GM21526 (cell line): ENCODE data around the gene LRTM2.

Source experiments
- ATAC-seq: cut with Tn5 transposase; IDR thresholded peaks from one replicate; pipeline ENCODE4 v1.9.1; 2021; ENCODE audit warnings: moderate library complexity; ENCODE audit not compliant: unreplicated experiment, low FRiP score

Gene LRTM2

GRCh38 chr12:1839956-1840951, 19.9 kb downstream of the LRTM2 start:
- no peak for ATAC-seq

DNA sequence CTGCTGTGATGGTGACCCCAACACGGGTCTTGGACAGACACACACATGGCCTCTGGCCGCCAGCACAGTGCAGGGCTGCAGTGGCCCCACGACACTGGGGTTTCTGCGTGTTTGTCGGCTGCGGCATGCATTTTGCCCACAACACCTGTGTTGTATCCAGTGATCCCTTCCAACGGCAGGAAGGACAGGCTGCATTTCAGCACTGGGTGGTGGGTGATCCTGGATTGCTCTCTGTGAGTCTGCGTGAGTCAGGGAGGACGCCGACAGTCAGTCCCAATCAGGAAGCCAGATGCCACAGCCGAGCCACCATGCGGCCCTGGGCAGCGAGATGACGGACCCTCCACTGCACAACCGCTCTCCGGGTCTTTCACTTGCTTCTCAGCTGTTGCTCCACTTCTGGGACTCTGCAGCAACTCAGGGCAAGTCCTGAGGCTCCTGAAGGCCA, 20.6 kb downstream of the LRTM2 start:
- ATAC-seq: no peak

GRCh38 chr12:1841586-1842182, 21.3 kb downstream of the LRTM2 start:
- ATAC-seq: no peak

GRCh38 chr12:1842183-1842904, 22.0 kb downstream of the LRTM2 start:
- ATAC-seq: no peak

GRCh38 chr12:1842905-1843640, 22.7 kb downstream of the LRTM2 start:
- no peak for ATAC-seq

GRCh38 chr12:1843641-1844005, 23.3 kb downstream of the LRTM2 start:
- no peak for ATAC-seq

- no peak for ATAC-seq
Observed at GRCh38 chr12:1844223-1844622, 23.9 kb downstream of the LRTM2 start.

GRCh38 chr12:1844661-1845409, 24.5 kb downstream of the LRTM2 start:
- no peak for ATAC-seq

GRCh38 chr12:1845427-1845826, 25.1 kb downstream of the LRTM2 start:
- no peak for ATAC-seq

DNA sequence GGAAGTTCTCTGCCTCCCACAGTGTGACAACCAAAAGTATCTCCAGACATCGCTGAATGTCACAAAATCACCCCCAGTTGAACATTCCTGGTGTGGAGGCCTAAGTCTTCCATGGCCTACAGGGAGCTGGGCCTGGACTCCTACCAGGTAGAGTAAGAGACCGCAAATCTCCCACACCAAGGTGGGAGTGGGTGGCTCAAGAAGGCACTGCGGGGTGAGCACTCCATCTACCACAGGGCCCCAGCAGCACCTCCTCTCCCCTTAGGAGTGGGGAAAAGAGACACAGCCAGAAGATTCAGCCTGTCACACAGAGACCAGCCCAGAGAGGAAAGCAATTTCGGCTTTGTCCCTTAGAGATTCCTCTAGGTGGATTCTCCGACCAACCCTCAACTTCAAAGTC, 25.5 kb downstream of the LRTM2 start:
- ATAC-seq: no peak

GRCh38 chr12:1846421-1847405, 26.3 kb downstream of the LRTM2 start:
- no peak for ATAC-seq

DNA sequence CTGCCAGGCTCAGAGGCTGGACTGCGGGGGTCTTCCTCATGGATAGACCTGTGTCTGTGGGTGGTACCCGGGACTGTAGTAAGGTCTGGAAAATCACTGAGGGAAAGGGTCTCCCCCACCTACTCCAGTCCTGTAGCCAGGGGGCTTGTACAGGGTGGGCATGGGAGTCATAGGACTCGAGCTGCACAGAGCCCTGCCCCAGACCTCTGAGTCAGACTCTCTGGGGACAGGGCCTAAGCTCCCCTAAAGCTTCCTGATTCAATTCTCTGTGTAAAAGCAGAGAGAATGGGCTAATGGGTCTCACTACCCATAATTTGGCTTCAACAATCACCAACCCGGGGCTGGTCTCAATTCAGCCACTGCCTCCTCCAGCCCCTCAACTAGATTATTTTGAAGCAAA, 27.0 kb downstream of the LRTM2 start:
- ATAC-seq: no peak

- ATAC-seq: no peak
Observed at GRCh38 chr12:1848146-1848545, 27.8 kb downstream of the LRTM2 start.

DNA sequence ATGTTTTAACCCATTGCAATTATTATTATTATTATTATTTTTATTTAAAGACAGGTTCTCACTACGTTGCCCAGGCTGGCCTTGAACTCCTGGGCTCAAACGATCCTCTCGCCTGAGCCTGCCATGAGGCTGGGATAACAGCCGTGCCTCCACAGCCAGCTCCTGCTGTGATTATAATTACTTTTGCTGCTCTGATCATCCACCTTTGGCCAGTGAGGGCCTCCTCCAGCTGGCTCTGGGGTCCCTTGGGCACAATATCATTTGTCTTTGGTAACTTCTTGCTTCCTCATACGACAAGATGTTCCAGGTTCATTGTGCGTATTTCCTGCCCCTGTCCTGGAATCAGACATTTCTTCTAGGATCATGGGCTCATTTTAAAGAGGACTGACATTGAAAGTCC, 28.4 kb downstream of the LRTM2 start:
- ATAC-seq: no peak

- ATAC-seq: no peak
Observed at GRCh38 chr12:1851151-1851701, 30.9 kb downstream of the LRTM2 start.

GRCh38 chr12:1852076-1852475, 31.7 kb downstream of the LRTM2 start:
- ATAC-seq: no peak

DNA sequence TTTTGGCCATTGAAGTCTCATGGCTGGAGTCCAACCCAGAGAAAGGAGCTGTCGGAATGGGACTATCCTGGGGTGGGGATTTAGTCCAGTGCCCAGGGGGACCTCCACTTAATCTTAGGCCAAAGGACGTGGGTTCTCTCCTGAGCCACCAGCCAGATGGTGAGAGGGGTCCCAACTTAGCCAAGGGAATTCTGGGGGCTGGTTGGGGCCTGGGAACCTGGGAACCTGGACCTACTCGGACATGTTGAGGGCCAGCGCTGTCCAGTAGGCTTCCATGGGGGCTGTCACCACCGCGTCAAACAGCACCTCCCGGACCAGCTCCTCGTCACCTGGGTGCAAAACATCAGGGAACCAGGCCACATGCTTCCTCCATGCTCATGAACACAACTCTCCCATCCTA, 33.4 kb downstream of the LRTM2 start:
- ATAC-seq: no peak

GRCh38 chr12:1855241-1855640, 34.9 kb downstream of the LRTM2 start:
- no peak for ATAC-seq
